Activated naive CD8-positive, alpha-beta T cell treated with anti-CD3 and anti-CD28 coated beads, Interleukin-2, amount 50 U/mL, for 24 hours (primary cell): Measurements from ENCODE around the gene AP2A1.

Source experiments
- ATAC-seq: fragments of 150-1000 bp; cut with Tn5 transposase; one replicate; pipeline ENCODE4 v1.10.0; 2021
- DNase-seq: peaks from one replicate; pipeline ENCODE4 v3.0.0; 2021
- H3K27ac Mint-ChIP-seq: one replicate; pipeline ENCODE4 v1.8.0; 2021; ENCODE audit warnings: mild to moderate bottlenecking, mixed read lengths
- H3K27me3 Mint-ChIP-seq: one replicate; pipeline ENCODE4 v1.8.0; 2021; ENCODE audit warnings: mixed read lengths
- H3K36me3 Mint-ChIP-seq: one replicate; pipeline ENCODE4 v1.8.0; 2021; ENCODE audit warnings: low read depth, mixed read lengths
- H3K4me1 Mint-ChIP-seq: one replicate; pipeline ENCODE4 v1.8.0; 2021; ENCODE audit warnings: mixed read lengths
- H3K4me3 Mint-ChIP-seq: one replicate; pipeline ENCODE4 v1.8.0; 2021; ENCODE audit warnings: mild to moderate bottlenecking, moderate library complexity, mixed read lengths
- H3K9me3 Mint-ChIP-seq: one replicate; pipeline ENCODE4 v1.8.0; 2021; ENCODE audit warnings: mixed read lengths

The AP2A1 gene

DNA sequence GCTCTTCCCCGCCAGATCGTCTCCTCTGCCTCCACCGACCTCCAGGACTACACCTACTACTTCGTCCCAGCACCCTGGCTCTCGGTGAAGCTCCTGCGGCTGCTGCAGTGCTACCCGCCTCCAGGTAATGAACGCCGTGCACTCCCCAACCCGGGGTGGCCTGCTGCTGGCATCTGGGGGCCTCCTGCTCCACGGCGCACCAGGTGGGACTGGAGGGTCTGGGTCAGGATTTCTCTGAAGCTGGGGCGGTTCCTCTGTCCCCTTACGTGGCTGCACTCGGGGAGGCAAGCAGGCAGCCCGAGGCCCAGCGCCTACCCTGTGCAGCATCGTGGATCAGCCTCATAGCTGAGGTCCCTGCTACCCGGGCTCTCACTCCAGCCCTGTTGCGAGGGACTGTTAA is 28.8 kb downstream of the AP2A1 start:
- Mint-ChIP-seq H3K27me3 (no peaks in the 10 kb centered on the region), H3K36me3 (peaks cover 15% of the 10 kb centered on the region)

DNA sequence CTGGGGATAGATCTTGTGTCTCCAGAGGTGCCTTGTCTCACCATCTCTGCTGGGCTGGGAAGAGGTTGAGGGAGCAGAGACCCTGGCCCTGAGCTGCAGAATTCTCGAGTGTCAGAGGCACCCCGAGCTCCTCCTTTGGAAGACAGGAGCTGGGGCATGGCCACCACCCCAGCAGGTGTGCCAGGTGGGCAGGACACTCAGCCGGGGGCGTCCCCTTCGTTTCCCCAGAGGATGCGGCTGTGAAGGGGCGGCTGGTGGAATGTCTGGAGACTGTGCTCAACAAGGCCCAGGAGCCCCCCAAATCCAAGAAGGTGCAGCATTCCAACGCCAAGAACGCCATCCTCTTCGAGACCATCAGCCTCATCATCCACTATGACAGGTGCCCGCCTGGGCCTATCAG is 31.8 kb downstream of the AP2A1 start:
- peaks cover 21% of the 10 kb centered on the region for H3K36me3 Mint-ChIP-seq

More for the DNA sequence above, 28.8 kb downstream of the AP2A1 start:
- no peak for ATAC-seq
- H3K27ac Mint-ChIP-seq: no peak overlapping the region
- H3K4me3 Mint-ChIP-seq: no peak overlapping the region
- no peaks in the 10 kb centered on the region for H3K9me3 Mint-ChIP-seq
- H3K4me1 Mint-ChIP-seq: peaks cover 4% of the 10 kb centered on the region
- no peak for DNase-seq

DNA sequence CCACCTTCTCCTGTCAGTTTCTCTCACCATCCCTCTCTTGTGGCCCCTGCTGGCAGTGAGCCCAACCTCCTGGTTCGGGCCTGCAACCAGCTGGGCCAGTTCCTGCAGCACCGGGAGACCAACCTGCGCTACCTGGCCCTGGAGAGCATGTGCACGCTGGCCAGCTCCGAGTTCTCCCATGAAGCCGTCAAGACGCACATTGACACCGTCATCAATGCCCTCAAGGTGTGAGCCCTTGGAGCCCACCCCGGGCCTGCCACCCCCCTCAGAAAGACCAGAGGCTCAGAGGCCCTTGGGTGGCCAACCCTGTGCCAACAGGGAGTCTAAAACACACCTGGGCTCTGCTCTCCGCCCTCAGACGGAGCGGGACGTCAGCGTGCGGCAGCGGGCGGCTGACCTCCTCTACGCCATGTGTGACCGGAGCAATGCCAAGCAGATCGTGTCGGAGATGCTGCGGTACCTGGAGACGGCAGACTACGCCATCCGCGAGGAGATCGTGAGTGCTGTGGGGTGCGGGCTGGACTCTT is 32.5 kb downstream of the AP2A1 start:
- no peaks in the 10 kb centered on the region for H3K4me1 Mint-ChIP-seq
- peaks cover 21% of the 10 kb centered on the region for H3K36me3 Mint-ChIP-seq
- no peak overlapping the region for H3K4me3 Mint-ChIP-seq
- DNase-seq (no peak), ATAC-seq (no peak)
- H3K27me3 Mint-ChIP-seq: no peaks in the 10 kb centered on the region
- no peaks in the 10 kb centered on the region for H3K9me3 Mint-ChIP-seq
- no peak overlapping the region for H3K27ac Mint-ChIP-seq

More for the DNA sequence above, 31.8 kb downstream of the AP2A1 start:
- ATAC-seq (no peak), DNase-seq (no peak)
- no peak overlapping the region for H3K27ac Mint-ChIP-seq
- peaks cover 1% of the 10 kb centered on the region for H3K4me1 Mint-ChIP-seq
- no peaks in the 10 kb centered on the region for H3K27me3 Mint-ChIP-seq
- H3K9me3 Mint-ChIP-seq: no peaks in the 10 kb centered on the region
- no peak overlapping the region for H3K4me3 Mint-ChIP-seq

DNA sequence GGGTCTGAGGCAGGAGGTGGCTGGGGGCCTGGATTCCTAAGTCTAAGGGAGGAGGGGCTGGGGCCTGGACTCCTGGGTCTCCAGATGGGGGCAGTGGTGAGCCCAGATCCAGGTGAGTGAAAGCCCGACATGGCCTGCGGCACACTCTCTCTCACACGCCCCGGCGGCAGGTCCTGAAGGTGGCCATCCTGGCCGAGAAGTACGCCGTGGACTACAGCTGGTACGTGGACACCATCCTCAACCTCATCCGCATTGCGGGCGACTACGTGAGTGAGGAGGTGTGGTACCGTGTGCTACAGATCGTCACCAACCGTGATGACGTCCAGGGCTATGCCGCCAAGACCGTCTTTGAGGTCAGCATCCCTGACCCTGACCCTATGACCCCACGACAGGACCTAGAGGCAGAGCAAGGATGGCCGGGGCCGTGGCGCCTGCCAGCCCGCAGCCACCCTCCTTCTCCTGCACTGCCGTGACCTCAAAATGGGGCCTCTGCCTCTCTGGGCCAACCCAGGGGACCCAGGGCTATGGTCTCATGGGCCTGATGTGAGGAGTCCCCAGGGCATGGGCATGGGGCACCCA is 33.1 kb downstream of the AP2A1 start:
- no peaks in the 10 kb centered on the region for H3K9me3 Mint-ChIP-seq
- H3K4me3 Mint-ChIP-seq: no peak overlapping the region
- DNase-seq: no peak
- peaks cover 23% of the 10 kb centered on the region for H3K36me3 Mint-ChIP-seq
- no peaks in the 10 kb centered on the region for H3K4me1 Mint-ChIP-seq
- no peak overlapping the region for H3K27ac Mint-ChIP-seq
- no peak for ATAC-seq
- no peaks in the 10 kb centered on the region for H3K27me3 Mint-ChIP-seq

DNA sequence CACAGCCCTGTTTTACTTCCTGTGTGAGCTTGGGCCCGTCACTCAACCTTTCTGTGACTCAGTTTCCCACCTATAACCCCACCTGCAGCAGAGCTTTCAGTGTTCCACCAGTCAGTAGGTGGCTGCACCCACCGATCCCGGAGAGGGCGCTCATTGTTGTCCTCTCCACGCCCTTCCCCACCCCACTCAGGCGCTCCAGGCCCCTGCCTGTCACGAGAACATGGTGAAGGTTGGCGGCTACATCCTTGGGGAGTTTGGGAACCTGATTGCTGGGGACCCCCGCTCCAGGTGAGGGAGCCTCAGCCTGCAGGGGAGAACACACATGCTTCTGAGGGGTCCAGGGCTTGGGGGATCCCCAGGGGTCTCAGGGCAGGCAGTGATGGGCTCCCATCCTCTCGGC is 34.0 kb downstream of the AP2A1 start:
- peaks cover 23% of the 10 kb centered on the region for H3K36me3 Mint-ChIP-seq

DNA sequence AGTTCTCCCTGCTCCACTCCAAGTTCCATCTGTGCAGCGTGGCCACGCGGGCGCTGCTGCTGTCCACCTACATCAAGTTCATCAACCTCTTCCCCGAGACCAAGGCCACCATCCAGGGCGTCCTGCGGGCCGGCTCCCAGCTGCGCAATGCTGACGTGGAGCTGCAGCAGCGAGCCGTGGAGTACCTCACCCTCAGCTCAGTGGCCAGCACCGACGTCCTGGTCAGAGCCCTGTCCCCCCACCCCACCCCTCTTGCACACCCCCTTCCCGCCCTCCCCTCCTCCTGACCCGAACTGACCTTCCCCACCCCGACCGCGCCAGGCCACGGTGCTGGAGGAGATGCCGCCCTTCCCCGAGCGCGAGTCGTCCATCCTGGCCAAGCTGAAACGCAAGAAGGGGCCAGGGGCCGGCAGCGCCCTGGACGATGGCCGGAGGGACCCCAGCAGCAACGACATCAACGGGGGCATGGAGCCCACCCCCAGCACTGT is 34.6 kb downstream of the AP2A1 start:
- no peak overlapping the region for H3K4me3 Mint-ChIP-seq
- H3K4me1 Mint-ChIP-seq: no peaks in the 10 kb centered on the region
- no peaks in the 10 kb centered on the region for H3K27me3 Mint-ChIP-seq
- no peak overlapping the region for H3K27ac Mint-ChIP-seq
- DNase-seq (no peak), ATAC-seq (no peak)
- no peaks in the 10 kb centered on the region for H3K9me3 Mint-ChIP-seq
- peaks cover 26% of the 10 kb centered on the region for H3K36me3 Mint-ChIP-seq

More for the DNA sequence above, 34.0 kb downstream of the AP2A1 start:
- Mint-ChIP-seq H3K9me3 (no peaks in the 10 kb centered on the region), H3K27ac (no peak overlapping the region), H3K4me1 (no peaks in the 10 kb centered on the region), H3K27me3 (no peaks in the 10 kb centered on the region), H3K4me3 (no peak overlapping the region)
- no peak for ATAC-seq
- no peak for DNase-seq

DNA sequence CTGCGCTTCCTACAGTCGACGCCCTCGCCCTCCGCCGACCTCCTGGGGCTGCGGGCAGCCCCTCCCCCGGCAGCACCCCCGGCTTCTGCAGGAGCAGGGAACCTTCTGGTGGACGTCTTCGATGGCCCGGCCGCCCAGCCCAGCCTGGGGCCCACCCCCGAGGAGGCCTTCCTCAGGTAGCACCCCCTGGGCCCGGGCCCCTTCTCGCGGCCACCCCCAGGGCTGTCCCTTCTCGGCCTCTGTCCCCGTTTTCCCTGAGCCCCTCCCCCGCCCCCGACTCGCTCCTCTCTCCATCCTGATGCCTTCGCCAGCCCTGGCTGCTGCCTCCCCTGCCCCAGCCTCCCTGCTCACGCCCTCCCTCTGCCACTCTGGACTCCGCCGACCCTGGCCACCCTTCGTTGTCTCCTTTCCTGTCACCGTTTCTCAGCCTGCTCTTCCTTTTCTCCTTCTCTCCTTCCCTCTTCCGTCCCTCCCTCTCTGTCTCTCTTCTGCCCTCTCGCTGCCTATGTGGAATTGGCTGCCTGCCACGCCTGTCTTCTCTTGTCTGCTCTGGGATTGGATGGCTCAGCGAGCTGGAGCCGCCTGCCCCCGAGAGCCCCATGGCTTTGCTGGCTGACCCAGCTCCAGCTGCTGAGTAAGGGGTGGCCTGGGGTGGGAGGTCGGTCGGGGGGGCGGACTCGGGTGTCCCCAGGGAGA is 35.3 kb downstream of the AP2A1 start:
- Mint-ChIP-seq H3K36me3 (peaks cover 23% of the 10 kb centered on the region), H3K9me3 (no peaks in the 10 kb centered on the region), H3K4me1 (no peaks in the 10 kb centered on the region), H3K4me3 (no peak overlapping the region), H3K27ac (no peak overlapping the region), H3K27me3 (no peaks in the 10 kb centered on the region)
- ATAC-seq (no peak), DNase-seq (no peak)

DNA sequence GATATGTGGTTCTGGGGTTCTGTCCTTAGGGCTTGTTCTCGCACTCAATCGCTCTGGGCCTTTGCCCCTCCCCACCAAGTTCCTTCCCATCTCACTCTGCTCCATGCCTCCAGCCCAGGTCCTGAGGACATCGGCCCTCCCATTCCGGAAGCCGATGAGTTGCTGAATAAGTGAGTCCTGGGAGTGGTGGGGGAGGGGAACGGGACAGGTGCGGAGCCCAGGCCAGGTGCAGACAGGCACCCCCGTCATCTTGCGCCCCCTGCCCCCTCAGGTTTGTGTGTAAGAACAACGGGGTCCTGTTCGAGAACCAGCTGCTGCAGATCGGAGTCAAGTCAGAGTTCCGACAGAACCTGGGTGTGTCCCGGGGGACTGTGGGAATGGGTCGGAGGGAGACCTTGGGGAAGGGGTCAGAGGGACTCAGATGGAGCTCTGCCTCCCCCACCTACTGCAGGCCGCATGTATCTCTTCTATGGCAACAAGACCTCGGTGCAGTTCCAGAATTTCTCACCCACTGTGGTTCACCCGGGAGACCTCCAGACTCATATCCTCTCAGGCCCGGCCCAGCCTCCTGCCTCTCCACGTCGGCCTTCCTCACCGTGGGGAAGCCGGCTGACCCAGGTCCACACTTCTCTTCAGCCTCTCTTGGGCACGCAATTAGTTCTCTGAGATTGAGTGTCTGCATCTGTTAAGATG is 36.2 kb downstream of the AP2A1 start:
- H3K4me1 Mint-ChIP-seq: peaks cover 8% of the 10 kb centered on the region
- no peak overlapping the region for H3K27ac Mint-ChIP-seq
- ATAC-seq (no peak), DNase-seq (no peak)
- H3K9me3 Mint-ChIP-seq: no peaks in the 10 kb centered on the region
- no peaks in the 10 kb centered on the region for H3K27me3 Mint-ChIP-seq
- H3K4me3 Mint-ChIP-seq: no peak overlapping the region
- H3K36me3 Mint-ChIP-seq: peaks cover 19% of the 10 kb centered on the region

DNA sequence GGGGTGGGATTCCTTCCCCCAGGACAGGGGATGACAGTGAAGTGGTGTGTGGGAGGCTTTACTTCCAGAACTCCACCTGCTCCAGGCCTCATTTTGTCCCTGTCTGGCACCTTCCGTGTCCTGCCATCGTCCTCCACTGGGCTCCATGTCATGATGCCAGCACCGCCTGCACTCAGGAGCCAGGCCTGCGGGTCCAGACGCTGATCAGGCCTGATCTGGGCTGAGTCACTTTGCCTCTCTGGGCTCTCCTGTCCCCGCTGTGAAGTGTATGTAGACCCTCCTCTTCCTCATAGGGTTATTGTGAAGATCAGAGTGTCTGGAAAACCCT is 36.7 kb downstream of the AP2A1 start:
- DNase-seq (no peak), ATAC-seq (no peak)
- Mint-ChIP-seq H3K27me3 (no peaks in the 10 kb centered on the region), H3K9me3 (no peaks in the 10 kb centered on the region), H3K4me1 (peaks cover 12% of the 10 kb centered on the region), H3K27ac (no peak overlapping the region), H3K36me3 (peaks cover 17% of the 10 kb centered on the region), H3K4me3 (no peak overlapping the region)

DNA sequence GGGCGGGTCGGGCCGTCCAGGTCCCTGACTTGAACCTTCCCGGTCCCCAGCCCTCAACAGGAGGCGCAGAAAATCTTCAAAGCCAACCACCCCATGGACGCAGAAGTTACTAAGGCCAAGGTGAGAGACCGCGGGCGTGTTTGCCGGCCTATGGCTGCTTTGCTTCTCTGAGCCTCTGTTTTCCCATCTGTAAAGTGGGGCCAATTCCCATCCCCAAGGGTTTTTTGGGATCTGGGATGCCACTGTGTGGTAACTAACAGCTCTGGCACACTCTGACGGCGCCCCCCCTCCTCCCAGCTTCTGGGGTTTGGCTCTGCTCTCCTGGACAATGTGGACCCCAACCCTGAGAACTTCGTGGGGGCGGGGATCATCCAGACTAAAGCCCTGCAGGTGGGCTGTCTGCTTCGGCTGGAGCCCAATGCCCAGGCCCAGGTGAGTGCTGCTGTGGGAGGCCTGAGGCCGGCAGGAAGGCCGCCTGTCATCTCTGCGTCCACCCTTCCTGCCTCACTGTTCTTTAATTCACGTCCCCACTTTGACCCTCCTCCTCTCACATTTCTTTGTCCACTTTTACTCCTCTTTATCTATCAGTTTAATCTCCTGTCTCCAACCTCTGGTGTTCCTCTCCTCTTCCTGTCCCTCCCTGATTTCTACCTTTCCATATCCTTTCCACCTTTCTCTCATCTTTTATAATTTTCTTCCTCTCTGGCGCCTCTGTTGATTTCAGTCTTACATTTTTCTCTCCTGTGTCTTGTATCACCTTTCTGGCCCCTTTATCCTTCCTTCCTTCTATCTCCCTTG is 39.2 kb downstream of the AP2A1 start:
- no peak for ATAC-seq
- H3K27ac Mint-ChIP-seq: peak overlapping the region; percentile 34
- no peaks in the 10 kb centered on the region for H3K27me3 Mint-ChIP-seq
- H3K9me3 Mint-ChIP-seq: no peaks in the 10 kb centered on the region
- H3K4me1 Mint-ChIP-seq: peaks cover 25% of the 10 kb centered on the region
- no peak overlapping the region for H3K4me3 Mint-ChIP-seq
- no peak for DNase-seq
- H3K36me3 Mint-ChIP-seq: peaks cover 17% of the 10 kb centered on the region

DNA sequence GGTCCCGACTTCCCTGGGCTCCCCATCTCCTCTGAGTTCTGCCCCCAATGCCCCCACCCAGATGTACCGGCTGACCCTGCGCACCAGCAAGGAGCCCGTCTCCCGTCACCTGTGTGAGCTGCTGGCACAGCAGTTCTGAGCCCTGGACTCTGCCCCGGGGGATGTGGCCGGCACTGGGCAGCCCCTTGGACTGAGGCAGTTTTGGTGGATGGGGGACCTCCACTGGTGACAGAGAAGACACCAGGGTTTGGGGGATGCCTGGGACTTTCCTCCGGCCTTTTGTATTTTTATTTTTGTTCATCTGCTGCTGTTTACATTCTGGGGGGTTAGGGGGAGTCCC is 39.8 kb downstream of the AP2A1 start:
- peak overlapping the region; percentile 34 for H3K27ac Mint-ChIP-seq
- H3K4me3 Mint-ChIP-seq: no peak overlapping the region
- H3K9me3 Mint-ChIP-seq: no peaks in the 10 kb centered on the region
- no peak for DNase-seq
- ATAC-seq: no peak
- peaks cover 17% of the 10 kb centered on the region for H3K36me3 Mint-ChIP-seq
- peaks cover 25% of the 10 kb centered on the region for H3K4me1 Mint-ChIP-seq
- H3K27me3 Mint-ChIP-seq: no peaks in the 10 kb centered on the region

DNA sequence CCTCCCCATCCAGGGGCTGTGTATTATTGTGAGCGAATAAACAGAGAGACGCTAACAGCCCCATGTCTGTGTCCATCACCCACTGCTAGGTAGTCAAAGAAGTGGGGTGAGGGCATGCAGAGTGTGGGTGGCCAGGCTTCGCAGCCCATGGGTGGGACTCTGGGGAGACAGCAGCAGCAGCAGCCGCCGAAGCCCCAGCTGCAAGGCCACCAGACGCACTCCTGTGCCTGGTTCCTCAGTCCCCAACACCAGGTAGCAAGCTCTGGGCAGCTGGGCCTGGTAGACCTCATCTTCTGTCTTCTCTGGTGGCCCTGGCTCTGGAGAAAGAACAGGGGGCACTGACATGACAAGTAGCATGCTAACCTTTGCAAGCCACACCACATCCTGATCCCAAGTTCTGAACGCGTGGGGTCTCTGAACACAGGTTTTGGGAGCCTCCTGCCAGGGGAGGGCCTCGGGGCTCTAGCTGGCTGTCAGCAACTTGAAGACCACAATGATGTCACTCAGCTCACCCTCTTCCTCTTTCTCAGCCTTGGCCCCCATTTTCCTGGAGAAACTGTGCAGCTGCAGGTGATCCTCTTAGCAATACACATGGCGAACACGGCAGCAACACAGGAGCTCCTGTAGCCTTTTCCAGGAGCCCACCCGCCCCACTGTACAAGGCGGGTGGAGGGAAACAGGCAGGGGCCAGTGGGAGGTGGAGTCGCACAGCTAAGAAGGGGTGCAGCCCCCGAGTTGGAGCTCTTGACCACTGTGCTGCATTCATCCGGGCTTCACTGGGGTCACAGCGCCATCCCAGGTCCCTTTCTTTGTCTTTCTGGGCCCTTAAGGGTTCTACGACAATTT is 40.5 kb downstream of the AP2A1 start:
- no peak for DNase-seq
- Mint-ChIP-seq H3K27me3 (no peaks in the 10 kb centered on the region), H3K4me1 (peaks cover 30% of the 10 kb centered on the region), H3K36me3 (peaks cover 17% of the 10 kb centered on the region), H3K4me3 (no peak overlapping the region), H3K27ac (no peak overlapping the region), H3K9me3 (no peaks in the 10 kb centered on the region)
- ATAC-seq: no peak

DNA sequence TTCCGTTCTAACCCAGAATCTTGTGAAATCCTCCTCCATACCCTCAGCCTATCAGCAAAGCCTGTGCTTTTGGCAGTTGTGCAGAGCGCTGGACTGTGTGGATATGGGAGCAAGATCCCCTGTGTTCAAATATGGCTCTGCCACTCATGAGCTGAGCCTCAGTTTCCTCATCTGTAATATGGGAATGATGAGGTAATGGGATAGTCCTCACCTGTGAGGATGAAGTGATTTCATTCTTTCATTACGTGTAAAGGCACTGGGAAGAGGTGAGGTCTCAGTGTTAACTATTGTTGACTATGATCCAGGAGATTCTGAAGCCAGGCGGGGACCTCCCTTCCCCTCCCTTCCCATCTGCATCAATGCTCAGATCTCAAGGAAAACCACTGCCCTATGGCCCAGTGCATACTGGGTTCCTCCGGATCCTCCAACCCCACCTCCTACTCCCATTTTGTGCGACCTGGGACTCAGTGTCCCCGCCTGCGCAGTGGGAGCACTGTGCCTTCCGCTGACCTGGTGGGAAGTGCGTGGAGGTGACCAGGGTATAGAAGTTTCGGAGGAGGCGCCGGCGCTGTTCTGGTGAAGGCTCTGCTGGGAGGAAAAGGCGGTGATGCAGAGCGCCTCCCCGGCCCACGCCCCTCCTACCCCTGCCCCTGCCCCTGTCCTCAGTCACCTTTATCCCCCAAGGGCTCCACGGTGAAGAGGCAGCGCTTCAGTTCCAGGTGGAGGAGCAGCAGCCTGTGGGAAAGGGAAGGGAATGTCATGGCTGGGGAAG is 41.3 kb downstream of the AP2A1 start:
- Mint-ChIP-seq H3K4me3 (peak overlapping the region; percentile 78), H3K36me3 (peaks cover 12% of the 10 kb centered on the region), H3K27ac (no peak overlapping the region), H3K9me3 (no peaks in the 10 kb centered on the region), H3K27me3 (no peaks in the 10 kb centered on the region), H3K4me1 (peaks cover 37% of the 10 kb centered on the region)
- DNase-seq (no peak), ATAC-seq (no peak)
